ENCODE results near the gene CACNB3. TPM values are rescaled to one million over a fixed set of nuclear protein-coding genes. Genes with fewer than 3 reads are reported as not detected.

Gene CACNB3
- total and polyA plus RNA-seq, 8 donors = 26.4 to 42.5 (median 38.4) TPM

- no peak overlapping the region for H3K4me3 ChIP-seq
- no peaks in the 10 kb centered on the region for H3K27me3 ChIP-seq
- TF ChIP-seq, protein P1, sequence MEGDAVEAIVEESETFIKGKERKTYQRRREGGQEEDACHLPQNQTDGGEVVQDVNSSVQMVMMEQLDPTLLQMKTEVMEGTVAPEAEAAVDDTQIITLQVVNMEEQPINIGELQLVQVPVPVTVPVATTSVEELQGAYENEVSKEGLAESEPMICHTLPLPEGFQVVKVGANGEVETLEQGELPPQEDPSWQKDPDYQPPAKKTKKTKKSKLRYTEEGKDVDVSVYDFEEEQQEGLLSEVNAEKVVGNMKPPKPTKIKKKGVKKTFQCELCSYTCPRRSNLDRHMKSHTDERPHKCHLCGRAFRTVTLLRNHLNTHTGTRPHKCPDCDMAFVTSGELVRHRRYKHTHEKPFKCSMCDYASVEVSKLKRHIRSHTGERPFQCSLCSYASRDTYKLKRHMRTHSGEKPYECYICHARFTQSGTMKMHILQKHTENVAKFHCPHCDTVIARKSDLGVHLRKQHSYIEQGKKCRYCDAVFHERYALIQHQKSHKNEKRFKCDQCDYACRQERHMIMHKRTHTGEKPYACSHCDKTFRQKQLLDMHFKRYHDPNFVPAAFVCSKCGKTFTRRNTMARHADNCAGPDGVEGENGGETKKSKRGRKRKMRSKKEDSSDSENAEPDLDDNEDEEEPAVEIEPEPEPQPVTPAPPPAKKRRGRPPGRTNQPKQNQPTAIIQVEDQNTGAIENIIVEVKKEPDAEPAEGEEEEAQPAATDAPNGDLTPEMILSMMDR (IDR thresholded peaks at IDR 0.05) = no peak
- H3K27ac ChIP-seq = no peak overlapping the region
- intact Hi-C loops (cut with DNase I) = no loop called here
- peaks cover 0 to 9% of the 10 kb centered on the region in 2 donors for H3K4me1 ChIP-seq
- no peaks in the 10 kb centered on the region for H3K9me3 ChIP-seq
- H3K36me3 ChIP-seq = no peaks in the 10 kb centered on the region
- no peak for ATAC-seq
- DNase-seq = no peak
Observed at GRCh38 chr12:48807981-48808380, 10.3 kb upstream of the CACNB3 start.

DNA sequence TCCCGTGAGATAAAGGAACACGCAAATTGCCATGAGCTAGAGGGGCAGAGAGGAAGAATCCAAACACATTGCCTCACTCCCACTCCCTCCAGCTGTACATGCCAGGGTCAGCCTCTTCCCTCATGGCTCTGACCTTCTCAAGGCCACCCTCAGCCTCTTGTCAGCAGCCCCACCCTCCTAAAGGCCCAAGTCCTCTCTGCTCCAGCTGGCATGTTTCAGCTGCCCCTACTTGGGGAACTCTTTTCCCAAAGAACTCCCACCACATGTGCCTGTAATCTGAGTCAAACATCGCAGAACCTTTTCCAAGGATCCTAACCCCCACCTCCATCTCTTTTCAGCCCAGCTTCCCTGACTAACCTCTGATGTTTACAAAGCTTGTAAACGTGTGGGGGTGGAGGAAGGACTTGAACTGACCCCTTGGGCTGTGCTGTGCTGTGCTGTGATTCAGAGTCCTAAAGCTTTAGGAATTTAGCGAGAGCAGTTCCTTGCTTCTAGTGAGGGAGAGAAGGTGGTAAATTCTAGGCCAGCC lies 7.3 kb upstream of the CACNB3 start:
- intact Hi-C loops (cut with DNase I) = no loop called here

GRCh38 chr12:48811437-48812090 lies 6.7 kb upstream of the CACNB3 start:
- Histone ChIP-seq H3K9me3 (no peaks in the 10 kb centered on the region), H3K27ac (no peak overlapping the region), H3K4me1 (peaks cover 20 to 23% of the 10 kb centered on the region in 2 donors), H3K27me3 (peaks cover 0 to under 1% of the 10 kb centered on the region in 2 donors), H3K4me3 (no peak overlapping the region), H3K36me3 (no peaks in the 10 kb centered on the region)
- TF ChIP-seq, protein P1 (IDR thresholded peaks at IDR 0.05) = no peak
- intact Hi-C loops (cut with DNase I) = no loop called here
- ATAC-seq (no peak), DNase-seq (no peak)

More for the DNA sequence above, 7.3 kb upstream of the CACNB3 start:
- TF ChIP-seq, protein P1 (IDR thresholded peaks at IDR 0.05) = no peak
- H3K4me1 ChIP-seq = peaks cover 16 to 17% of the 10 kb centered on the region in 2 donors
- ATAC-seq (no peak), DNase-seq (no peak)
- H3K9me3 ChIP-seq = no peaks in the 10 kb centered on the region
- H3K27me3 ChIP-seq = no peaks in the 10 kb centered on the region
- H3K36me3 ChIP-seq = no peaks in the 10 kb centered on the region
- H3K4me3 ChIP-seq = no peak overlapping the region
- H3K27ac ChIP-seq = no peak overlapping the region

DNA sequence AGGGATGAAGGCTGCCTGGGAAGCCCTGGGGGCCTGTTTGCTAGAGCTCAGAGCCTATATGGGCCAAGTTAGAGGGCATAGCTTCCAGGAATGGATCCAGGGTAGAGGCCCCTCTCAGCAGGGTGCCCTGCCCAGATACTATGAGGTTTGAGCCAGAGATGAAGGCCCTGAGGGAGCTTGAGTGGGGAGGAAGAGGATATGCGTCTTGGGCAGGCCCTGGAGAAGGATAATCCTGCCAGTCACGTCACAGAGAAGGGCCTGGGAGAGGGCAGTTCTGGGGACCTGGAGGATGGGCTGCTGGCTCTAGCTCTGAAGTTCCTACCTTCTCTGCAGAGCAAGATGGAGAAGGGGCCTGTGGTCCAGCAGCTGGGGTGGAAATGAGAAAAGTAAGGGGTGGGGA lies 5.9 kb upstream of the CACNB3 start:
- intact Hi-C loops (cut with DNase I) = no loop called here
- no peak overlapping the region for H3K27ac ChIP-seq

More for the DNA sequence above, 5.9 kb upstream of the CACNB3 start:
- Histone ChIP-seq H3K4me1 (peaks cover 23% of the 10 kb centered on the region in 2 donors), H3K9me3 (no peaks in the 10 kb centered on the region), H3K27me3 (peaks cover 0 to 9% of the 10 kb centered on the region in 2 donors), H3K4me3 (no peak overlapping the region), H3K36me3 (no peaks in the 10 kb centered on the region)
- TF ChIP-seq, protein P1 (IDR thresholded peaks at IDR 0.05) = no peak
- DNase-seq = no peak
- ATAC-seq = no peak

Data from left lung (tissue), 10 donors.